Thyroid gland (tissue), 4 donors: Measurements from ENCODE around the gene PDCD10.

Experiments
- CTCF ChIP-seq, 6 experiments: fragments of 200-600 bp in 3 of 6; fragments of 450-650 bp in 3 of 6; sonication (generic) in 3 of 6; IDR thresholded peaks; one replicate each; pipeline ENCODE4 v1.5.1; 2016 to 2019; ENCODE audit warnings: antibody characterized with exemption in 6 of 6, mild to moderate bottlenecking in 2 of 6, inconsistent platforms in 1 of 6, moderate library complexity in 1 of 6
- POLR2A ChIP-seq, 2 donors: fragments of 450-650 bp; IDR thresholded peaks; one replicate each; pipeline ENCODE4 v1.6.1; 2017; ENCODE audit warnings: antibody characterized with exemption in 2 of 2, mild to moderate bottlenecking in 2 of 2, moderate library complexity in 1 of 2

DNA sequence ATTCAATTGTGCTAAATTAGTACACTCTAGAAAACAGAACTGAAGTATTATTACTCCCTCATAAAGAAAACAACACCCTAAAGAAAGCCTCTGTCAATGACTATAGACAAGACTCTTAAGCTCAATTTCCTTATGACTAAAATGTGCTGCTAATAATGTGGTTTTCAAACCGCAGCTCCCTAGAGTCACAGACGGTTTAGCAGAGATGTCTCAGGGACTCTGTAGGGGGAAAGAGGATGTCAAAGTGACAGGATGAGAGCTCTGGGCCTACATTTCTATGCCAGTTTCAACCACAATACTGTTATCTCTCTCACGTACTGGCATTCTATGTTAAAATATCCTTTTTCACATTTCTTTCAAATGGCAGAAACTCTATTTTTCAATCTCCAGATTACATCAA, 43.3 kb downstream of the PDCD10 start:
- TF ChIP-seq CTCF (IDR thresholded peaks at IDR 0.05): no peak
- TF ChIP-seq POLR2A (IDR thresholded peaks at IDR 0.05): no peak
